Urinary bladder (tissue), 4 donors: ENCODE measurements around the gene ZSCAN18. TPM values are rescaled to one million over a fixed set of nuclear protein-coding genes. Genes with fewer than 3 reads are reported as not detected.

ENCODE experiments used
- DNase-seq: peaks from one replicate; pipeline ENCODE4 v3.0.0-alpha.2; 2015; ENCODE audit errors: extremely low spot score
- H3K27ac ChIP-seq: one replicate; pipeline ENCODE4 v1.5.1; 2013; ENCODE audit warnings: low read depth, mild to moderate bottlenecking, moderate library complexity
- H3K36me3 ChIP-seq: one replicate; pipeline ENCODE4 v1.6.1; 2013; ENCODE audit warnings: mild to moderate bottlenecking, moderate library complexity; ENCODE audit not compliant: insufficient read depth
- H3K4me1 ChIP-seq: one replicate; pipeline ENCODE4 v1.6.1; 2013; ENCODE audit warnings: mild to moderate bottlenecking, moderate library complexity; ENCODE audit not compliant: insufficient read depth
- H3K4me3 ChIP-seq: one replicate; pipeline ENCODE4 v1.5.1; 2013; ENCODE audit warnings: low read depth, low read length
- WGBS: extraction: QIAGEN DNeasy Blood & Tissue Kit; methylation state at CpG from one replicate; pipeline ENCODE4 v1.1.7; 2013; 5-methylcytosine and 5-hydroxymethylcytosine counted together
- polyA plus RNA-seq: library from polyadenylated mRNA; stranded (reverse); fragments of 200-250 nt; gene quantifications from one replicate; pipeline ENCODE4 v1.2.3, GENCODE V29; 2013
- total RNA-seq: library from RNA; depleted of rRNA; stranded (reverse); fragments of >200 nt; gene quantifications from one replicate; pipeline ENCODE4 v1.2.3, GENCODE V29; 2014
- donor health status: healthy with polysubstance abuse.
- donor health status: healthy.

The ZSCAN18 gene
- total and polyA plus RNA-seq, 2 donors = 73.1 to 98.2 TPM

- Histone ChIP-seq H3K36me3 (no peaks in the 10 kb centered on the region), H3K4me1 (peaks cover 2% of the 10 kb centered on the region), H3K4me3 (peak overlapping the region; percentile 84), H3K27ac (peak overlapping the region; percentile 67)
- no peak for DNase-seq
- 31% methylated on average over 8 of the region's 8 CpGs for WGBS
Observed at GRCh38 chr19:58097349-58097748, 682 bp downstream of the ZSCAN18 start.

- H3K36me3 ChIP-seq = no peaks in the 10 kb centered on the region
- 85% methylated on average over 13 of the region's 13 CpGs for WGBS
- H3K27ac ChIP-seq = no peak overlapping the region
- no peak overlapping the region for H3K4me3 ChIP-seq
- DNase-seq = peak; percentile 3
- H3K4me1 ChIP-seq = peaks cover 2% of the 10 kb centered on the region
Observed at GRCh38 chr19:58096884-58097283, 1.1 kb downstream of the ZSCAN18 start.

GRCh38 chr19:58095328-58095727 is 2.7 kb downstream of the ZSCAN18 start:
- Histone ChIP-seq H3K27ac (no peak overlapping the region), H3K36me3 (no peaks in the 10 kb centered on the region), H3K4me3 (no peak overlapping the region), H3K4me1 (peaks cover 2% of the 10 kb centered on the region)
- DNase-seq = no peak
- 97% methylated on average over 10 of the region's 10 CpGs for WGBS

- no peaks in the 10 kb centered on the region for H3K36me3 ChIP-seq
- 96% methylated on average over 7 of the region's 7 CpGs for WGBS
- peaks cover 2% of the 10 kb centered on the region for H3K4me1 ChIP-seq
- H3K4me3 ChIP-seq = no peak overlapping the region
- no peak for DNase-seq
- H3K27ac ChIP-seq = no peak overlapping the region
Observed at GRCh38 chr19:58093071-58093470, 5.0 kb downstream of the ZSCAN18 start.

GRCh38 chr19:58091251-58091995 is 6.6 kb downstream of the ZSCAN18 start:
- H3K27ac ChIP-seq = no peak overlapping the region
- H3K36me3 ChIP-seq = peaks cover 3% of the 10 kb centered on the region
- H3K4me1 ChIP-seq = no peaks in the 10 kb centered on the region
- H3K4me3 ChIP-seq = no peak overlapping the region
- WGBS = 79% methylated on average over 11 of the region's 11 CpGs
- DNase-seq = no peak

GRCh38 chr19:58089846-58090245 is 8.2 kb downstream of the ZSCAN18 start:
- 95% methylated on average over 16 of the region's 16 CpGs for WGBS
- no peak overlapping the region for H3K27ac ChIP-seq
- no peak for DNase-seq
- no peak overlapping the region for H3K4me3 ChIP-seq
- peaks cover 5% of the 10 kb centered on the region for H3K36me3 ChIP-seq
- no peaks in the 10 kb centered on the region for H3K4me1 ChIP-seq

- WGBS = 97% methylated on average over 13 of the region's 13 CpGs
- H3K27ac ChIP-seq = no peak overlapping the region
- peaks cover 5% of the 10 kb centered on the region for H3K36me3 ChIP-seq
- DNase-seq = no peak
- H3K4me1 ChIP-seq = no peaks in the 10 kb centered on the region
- no peak overlapping the region for H3K4me3 ChIP-seq
Observed at GRCh38 chr19:58088521-58089052, 9.4 kb downstream of the ZSCAN18 start.

GRCh38 chr19:58086825-58087710 is 11.0 kb downstream of the ZSCAN18 start:
- Histone ChIP-seq H3K36me3 (peaks cover 5% of the 10 kb centered on the region), H3K4me3 (no peak overlapping the region), H3K4me1 (no peaks in the 10 kb centered on the region), H3K27ac (no peak overlapping the region)
- 94% methylated on average over 23 of the region's 23 CpGs for WGBS
- DNase-seq = no peak

- WGBS = 93% methylated on average over 29 of the region's 29 CpGs
- Histone ChIP-seq H3K36me3 (peaks cover 5% of the 10 kb centered on the region), H3K4me3 (no peak overlapping the region), H3K4me1 (no peaks in the 10 kb centered on the region), H3K27ac (no peak overlapping the region)
- DNase-seq = no peak
Observed at GRCh38 chr19:58085348-58085875, 12.6 kb downstream of the ZSCAN18 start.

- Histone ChIP-seq H3K27ac (no peak overlapping the region), H3K4me3 (no peak overlapping the region), H3K4me1 (no peaks in the 10 kb centered on the region), H3K36me3 (peaks cover 5% of the 10 kb centered on the region)
- DNase-seq = no peak
- WGBS = 96% methylated on average over 69 of the region's 69 CpGs
Observed at GRCh38 chr19:58084596-58085347, 13.3 kb downstream of the ZSCAN18 start.

GRCh38 chr19:58083021-58083420 is 15.0 kb downstream of the ZSCAN18 start:
- Histone ChIP-seq H3K4me1 (no peaks in the 10 kb centered on the region), H3K4me3 (no peak overlapping the region), H3K27ac (no peak overlapping the region), H3K36me3 (peaks cover 5% of the 10 kb centered on the region)
- DNase-seq = no peak
- WGBS = 99% methylated on average over 3 of the region's 3 CpGs

- Histone ChIP-seq H3K4me1 (no peaks in the 10 kb centered on the region), H3K36me3 (no peaks in the 10 kb centered on the region), H3K4me3 (no peak overlapping the region), H3K27ac (no peak overlapping the region)
- no peak for DNase-seq
- 93% methylated on average over 10 of the region's 10 CpGs for WGBS
Observed at GRCh38 chr19:58079792-58080191, 18.2 kb downstream of the ZSCAN18 start.

- Histone ChIP-seq H3K36me3 (peaks cover 4% of the 10 kb centered on the region), H3K4me3 (no peak overlapping the region), H3K4me1 (no peaks in the 10 kb centered on the region), H3K27ac (no peak overlapping the region)
- DNase-seq = no peak
- 97% methylated on average over 15 of the region's 15 CpGs for WGBS
Observed at GRCh38 chr19:58067240-58067912, 30.7 kb downstream of the ZSCAN18 start.
